ENCODE measurements around the gene CELSR2. TPM values are rescaled to one million over a fixed set of nuclear protein-coding genes. Genes with fewer than 3 reads are reported as not detected.

Gene CELSR2
- total and polyA plus RNA-seq, 4 donors: 0.38 to 4.2 (median 1.8) TPM

DNA sequence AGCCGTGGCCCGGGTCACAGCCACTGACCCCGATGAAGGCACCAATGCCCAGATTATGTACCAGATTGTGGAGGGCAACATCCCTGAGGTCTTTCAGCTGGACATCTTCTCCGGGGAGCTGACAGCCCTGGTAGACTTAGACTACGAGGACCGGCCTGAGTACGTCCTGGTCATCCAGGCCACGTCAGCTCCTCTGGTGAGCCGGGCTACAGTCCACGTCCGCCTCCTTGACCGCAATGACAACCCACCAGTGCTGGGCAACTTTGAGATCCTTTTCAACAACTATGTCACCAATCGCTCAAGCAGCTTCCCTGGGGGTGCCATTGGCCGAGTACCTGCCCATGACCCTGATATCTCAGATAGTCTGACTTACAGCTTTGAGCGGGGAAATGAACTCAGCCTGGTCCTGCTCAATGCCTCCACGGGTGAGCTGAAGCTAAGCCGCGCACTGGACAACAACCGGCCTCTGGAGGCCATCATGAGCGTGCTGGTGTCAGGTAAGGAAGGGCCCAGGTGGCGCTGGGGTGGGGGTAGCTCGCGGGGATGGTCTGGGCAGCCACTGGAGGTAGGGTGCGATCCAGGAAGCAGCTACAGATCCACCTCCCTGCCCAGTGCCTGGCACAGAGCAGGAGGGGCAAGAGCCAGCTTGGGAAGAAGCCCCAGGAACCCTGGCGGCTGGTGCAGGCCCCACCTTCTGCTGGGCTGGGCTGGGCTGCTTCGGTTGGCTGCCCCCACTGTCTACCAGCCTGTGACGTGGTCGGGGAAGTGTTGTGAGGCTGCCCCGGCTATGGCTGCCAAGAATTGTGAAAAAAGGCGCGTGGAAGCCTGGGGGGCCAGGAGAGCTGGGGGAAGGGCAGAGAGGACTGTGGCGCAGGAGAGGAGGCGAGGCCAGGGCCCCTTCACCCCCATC lies 3.8 kb downstream of the CELSR2 start:
- peaks cover 0 to 4% of the 10 kb centered on the region in 2 donors for H3K4me1 ChIP-seq (ENCODE audit: control insufficient read depth in 1 of 2, insufficient read depth in 2 of 2, low read length in 2 of 2)
- no peaks in the 10 kb centered on the region for H3K27me3 ChIP-seq (ENCODE audit: control insufficient read depth in 1 of 2, insufficient read depth in 2 of 2, low read length in 1 of 2)
- DNase-seq (peak; percentile 74 to 84), ATAC-seq (ENCODE audit: low FRiP score) (peak; percentile 57)
- intact Hi-C loops (cut with DNase I): loop anchor here in 1 of 2 donors (5.0 kb wide), 1 partner anchor 229 kb away; the partner anchor contains the start of gene ATXN7L2
- WGBS, 2 donors: 61 to 64% methylated on average over 33 of the region's 33 CpGs
- H3K27ac ChIP-seq (ENCODE audit: low read depth in 1 of 2, low read length in 2 of 2): peak overlapping the region in 1 of 2 donors; percentile 2
- H3K9me3 ChIP-seq (ENCODE audit: control insufficient read depth, low read length): no peaks in the 10 kb centered on the region
- H3K36me3 ChIP-seq (ENCODE audit: control insufficient read depth in 1 of 2, insufficient read depth in 2 of 2, low read length in 1 of 2): no peaks in the 10 kb centered on the region
- no peak overlapping the region for H3K4me3 ChIP-seq (ENCODE audit: low read length in 2 of 2)

DNA sequence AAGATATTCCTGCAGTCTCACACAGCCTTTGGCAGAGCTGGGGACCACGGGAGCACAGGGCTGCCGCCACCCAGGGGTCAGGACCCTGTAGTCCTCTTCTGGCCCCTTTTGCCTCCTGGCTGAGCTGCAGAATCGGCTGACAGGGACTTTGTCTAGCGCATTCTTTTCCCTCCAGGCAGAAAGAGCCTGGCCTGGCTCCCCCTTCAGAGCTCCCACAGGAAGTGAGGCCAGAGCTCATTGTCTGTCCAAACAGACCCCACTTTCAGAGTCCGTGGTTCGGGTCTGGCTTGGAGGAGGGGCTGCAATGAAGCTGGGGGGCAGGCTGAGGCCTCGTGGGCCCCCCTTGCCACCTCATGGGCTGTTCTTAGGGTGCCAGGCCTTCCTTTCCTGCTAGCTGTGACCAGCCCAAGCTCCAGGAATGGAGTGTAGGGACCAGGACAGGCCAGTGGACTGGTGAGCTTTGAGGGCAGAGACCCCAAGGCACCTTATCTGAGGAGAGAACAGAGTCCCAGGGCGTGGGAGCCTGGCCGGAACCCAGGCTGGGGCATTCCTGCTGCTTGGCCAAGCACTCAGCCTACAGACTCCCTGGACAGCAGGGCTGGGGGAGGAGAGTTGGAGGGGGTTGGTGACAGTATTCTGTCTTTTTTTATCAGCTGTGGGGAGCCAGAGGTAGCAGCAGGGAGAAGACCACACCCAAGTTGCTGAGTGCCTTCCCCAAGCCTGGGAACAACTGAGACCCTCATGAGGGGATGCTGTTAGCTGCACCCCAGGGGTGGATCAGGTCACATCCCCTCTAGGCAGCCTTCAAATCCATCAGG lies 4.7 kb downstream of the CELSR2 start:
- ATAC-seq (ENCODE audit: low FRiP score) (no peak), DNase-seq (peak; percentile 54 to 67)
- H3K4me3 ChIP-seq (ENCODE audit: low read length in 2 of 2): no peak overlapping the region
- 7% methylated on average over 9 of the region's 9 CpGs for WGBS, 2 donors
- peak overlapping the region in 1 of 2 donors; percentile 2 for H3K27ac ChIP-seq (ENCODE audit: low read depth in 1 of 2, low read length in 2 of 2)
- H3K27me3 ChIP-seq (ENCODE audit: control insufficient read depth in 1 of 2, insufficient read depth in 2 of 2, low read length in 1 of 2): no peaks in the 10 kb centered on the region
- intact Hi-C loops (cut with DNase I): loop anchor here in 1 of 2 donors (5.0 kb wide), 1 partner anchor 228 kb away; the partner anchor contains the start of gene ATXN7L2
- no peaks in the 10 kb centered on the region for H3K36me3 ChIP-seq (ENCODE audit: control insufficient read depth in 1 of 2, insufficient read depth in 2 of 2, low read length in 1 of 2)
- peaks cover 0 to 4% of the 10 kb centered on the region in 2 donors for H3K4me1 ChIP-seq (ENCODE audit: control insufficient read depth in 1 of 2, insufficient read depth in 2 of 2, low read length in 2 of 2)
- no peaks in the 10 kb centered on the region for H3K9me3 ChIP-seq (ENCODE audit: control insufficient read depth, low read length)

GRCh38 chr1:109254621-109255096 lies 5.3 kb downstream of the CELSR2 start:
- no peaks in the 10 kb centered on the region for H3K9me3 ChIP-seq (ENCODE audit: control insufficient read depth, low read length)
- 82 to 87% methylated on average over 7 of the region's 7 CpGs for WGBS, 2 donors
- H3K27ac ChIP-seq (ENCODE audit: low read depth in 1 of 2, low read length in 2 of 2): no peak overlapping the region
- ATAC-seq (ENCODE audit: low FRiP score) (no peak), DNase-seq (peak in 1 of 2 donors; percentile 34)
- H3K4me3 ChIP-seq (ENCODE audit: low read length in 2 of 2): no peak overlapping the region
- no peaks in the 10 kb centered on the region for H3K36me3 ChIP-seq (ENCODE audit: control insufficient read depth in 1 of 2, insufficient read depth in 2 of 2, low read length in 1 of 2)
- intact Hi-C loops (cut with DNase I): loop anchor here in 1 of 2 donors (5.0 kb wide), 1 partner anchor 228 kb away; the partner anchor contains the start of gene ATXN7L2
- H3K4me1 ChIP-seq (ENCODE audit: control insufficient read depth in 1 of 2, insufficient read depth in 2 of 2, low read length in 2 of 2): peaks cover 0 to 4% of the 10 kb centered on the region in 2 donors
- no peaks in the 10 kb centered on the region for H3K27me3 ChIP-seq (ENCODE audit: control insufficient read depth in 1 of 2, insufficient read depth in 2 of 2, low read length in 1 of 2)

- no peaks in the 10 kb centered on the region for H3K27me3 ChIP-seq (ENCODE audit: control insufficient read depth in 1 of 2, insufficient read depth in 2 of 2, low read length in 1 of 2)
- WGBS, 2 donors: 61 to 66% methylated on average over 15 of the region's 15 CpGs
- H3K27ac ChIP-seq (ENCODE audit: low read depth in 1 of 2, low read length in 2 of 2): no peak overlapping the region
- no peaks in the 10 kb centered on the region for H3K9me3 ChIP-seq (ENCODE audit: control insufficient read depth, low read length)
- H3K36me3 ChIP-seq (ENCODE audit: control insufficient read depth in 1 of 2, insufficient read depth in 2 of 2, low read length in 1 of 2): no peaks in the 10 kb centered on the region
- H3K4me3 ChIP-seq (ENCODE audit: low read length in 2 of 2): no peak overlapping the region
- DNase-seq (peak in 1 of 2 donors; percentile 73), ATAC-seq (ENCODE audit: low FRiP score) (no peak)
- intact Hi-C loops (cut with DNase I): no loop called here
- peaks cover 0 to 4% of the 10 kb centered on the region in 2 donors for H3K4me1 ChIP-seq (ENCODE audit: control insufficient read depth in 1 of 2, insufficient read depth in 2 of 2, low read length in 2 of 2)
These were observed 5.8 kb downstream of the CELSR2 start for GRCh38 chr1:109255097-109255651.

- WGBS, 2 donors: 95 to 98% methylated on average over 5 of the region's 5 CpGs
- H3K27me3 ChIP-seq (ENCODE audit: control insufficient read depth in 1 of 2, insufficient read depth in 2 of 2, low read length in 1 of 2): no peaks in the 10 kb centered on the region
- intact Hi-C loops (cut with DNase I): no loop called here
- H3K36me3 ChIP-seq (ENCODE audit: control insufficient read depth in 1 of 2, insufficient read depth in 2 of 2, low read length in 1 of 2): no peaks in the 10 kb centered on the region
- ATAC-seq (ENCODE audit: low FRiP score) (no peak), DNase-seq (peak; percentile 38 to 65)
- peaks cover 0 to 4% of the 10 kb centered on the region in 2 donors for H3K4me1 ChIP-seq (ENCODE audit: control insufficient read depth in 1 of 2, insufficient read depth in 2 of 2, low read length in 2 of 2)
- no peak overlapping the region for H3K27ac ChIP-seq (ENCODE audit: low read depth in 1 of 2, low read length in 2 of 2)
- H3K9me3 ChIP-seq (ENCODE audit: control insufficient read depth, low read length): no peaks in the 10 kb centered on the region
- H3K4me3 ChIP-seq (ENCODE audit: low read length in 2 of 2): no peak overlapping the region
These were observed 6.3 kb downstream of the CELSR2 start for GRCh38 chr1:109255678-109256077.

GRCh38 chr1:109256085-109256484 lies 6.7 kb downstream of the CELSR2 start:
- H3K27ac ChIP-seq (ENCODE audit: low read depth in 1 of 2, low read length in 2 of 2): no peak overlapping the region
- H3K9me3 ChIP-seq (ENCODE audit: control insufficient read depth, low read length): no peaks in the 10 kb centered on the region

GRCh38 chr1:109256971-109257681 lies 7.8 kb downstream of the CELSR2 start:
- H3K27ac ChIP-seq (ENCODE audit: low read depth in 1 of 2, low read length in 2 of 2): no peak overlapping the region
- no peaks in the 10 kb centered on the region for H3K36me3 ChIP-seq (ENCODE audit: control insufficient read depth in 1 of 2, insufficient read depth in 2 of 2, low read length in 1 of 2)
- no peak overlapping the region for H3K4me3 ChIP-seq (ENCODE audit: low read length in 2 of 2)
- ATAC-seq (ENCODE audit: low FRiP score) (no peak), DNase-seq (peak in 1 of 2 donors; percentile 3)
- intact Hi-C loops (cut with DNase I): no loop called here
- no peaks in the 10 kb centered on the region for H3K27me3 ChIP-seq (ENCODE audit: control insufficient read depth in 1 of 2, insufficient read depth in 2 of 2, low read length in 1 of 2)
- peaks cover 0 to 4% of the 10 kb centered on the region in 2 donors for H3K4me1 ChIP-seq (ENCODE audit: control insufficient read depth in 1 of 2, insufficient read depth in 2 of 2, low read length in 2 of 2)
- H3K9me3 ChIP-seq (ENCODE audit: control insufficient read depth, low read length): no peaks in the 10 kb centered on the region
- WGBS, 2 donors: 89 to 90% methylated on average over 5 of the region's 5 CpGs

More at GRCh38 chr1:109256085-109256484, 6.7 kb downstream of the CELSR2 start:
- Histone ChIP-seq H3K4me1 (ENCODE audit: control insufficient read depth in 1 of 2, insufficient read depth in 2 of 2, low read length in 2 of 2) (peaks cover 0 to 4% of the 10 kb centered on the region in 2 donors), H3K36me3 (ENCODE audit: control insufficient read depth in 1 of 2, insufficient read depth in 2 of 2, low read length in 1 of 2) (no peaks in the 10 kb centered on the region), H3K4me3 (ENCODE audit: low read length in 2 of 2) (no peak overlapping the region), H3K27me3 (ENCODE audit: control insufficient read depth in 1 of 2, insufficient read depth in 2 of 2, low read length in 1 of 2) (no peaks in the 10 kb centered on the region)
- ATAC-seq (ENCODE audit: low FRiP score) (no peak), DNase-seq (peak in 1 of 2 donors; percentile 45)
- intact Hi-C loops (cut with DNase I): no loop called here
- WGBS, 2 donors: 86 to 93% methylated on average over 7 of the region's 7 CpGs

Data from aorta (tissue), 5 donors.